Pulmonary artery endothelial cell (primary cell): ENCODE measurements around the gene CPEB3. TPM values are rescaled to one million over a fixed set of nuclear protein-coding genes. Genes with fewer than 3 reads are reported as not detected.
"Not testable (repeated sequence)": the region's sequence is repeated elsewhere in the genome, so short reads cannot be mapped to it uniquely, and the experiment has no call there.

Source experiments
- DNase-seq: peaks from one replicate; pipeline ENCODE4 v3.0.0-alpha.2; 2011; ENCODE audit warnings: low read depth, low spot score
- total RNA-seq: library from RNA; depleted of rRNA; stranded (reverse); fragments of >200 nt; gene quantifications from 2 replicates; pipeline ENCODE4 v1.2.3, GENCODE V29; 2014

Gene CPEB3
- 0.92 and 1.5 TPM in 2 replicates for total RNA-seq

DNA sequence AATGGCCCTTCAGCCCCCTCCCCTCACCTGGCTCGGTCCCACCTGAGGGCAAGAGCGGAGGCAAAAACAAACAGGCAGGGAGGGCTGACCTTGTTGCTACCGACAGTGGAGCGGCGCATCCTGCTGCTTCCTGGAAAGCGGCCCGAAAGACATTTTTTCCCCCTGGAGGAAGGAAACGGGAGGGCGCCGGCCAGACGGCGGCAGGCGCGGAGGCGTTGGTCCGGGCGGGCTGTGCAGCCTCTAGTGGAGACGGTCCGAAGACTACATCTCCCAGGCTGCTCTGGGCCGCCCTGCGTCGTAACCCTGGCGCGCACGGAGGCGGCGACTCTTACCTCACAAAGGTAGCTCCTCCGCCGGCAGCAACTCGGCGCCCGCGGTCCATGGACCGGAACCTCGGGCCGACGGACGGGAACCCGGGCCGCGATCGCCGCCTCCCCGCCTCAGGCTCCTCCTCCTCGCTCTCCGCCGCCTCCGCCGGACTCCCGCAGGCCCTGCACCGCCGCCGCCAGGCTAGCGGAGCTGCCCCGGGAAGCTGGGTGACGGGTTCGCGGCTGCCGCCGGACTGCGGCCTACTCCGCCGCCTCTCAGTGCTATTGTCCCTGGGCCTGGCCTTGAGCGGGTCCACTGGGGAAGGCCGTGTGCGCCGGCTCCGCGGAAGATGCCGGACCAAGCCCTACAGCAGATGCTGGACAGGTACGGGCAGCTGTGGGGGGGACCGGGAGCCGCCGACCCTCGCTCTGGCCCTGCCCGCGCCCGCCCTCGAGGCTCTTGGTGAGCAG, at the start of gene CPEB3, which contains the start of gene MARCHF5:
CPEB3 (minus strand) TSS at position 242 of the 779 bp plus-strand sequence. CDS start 50,728 bp downstream, outside the sequence.
MARCHF5 (plus strand) TSS at position 331 of the 779 bp plus-strand sequence; CDS start at position 659, 328 bp downstream.
- DNase-seq, result peak; percentile 94

DNA sequence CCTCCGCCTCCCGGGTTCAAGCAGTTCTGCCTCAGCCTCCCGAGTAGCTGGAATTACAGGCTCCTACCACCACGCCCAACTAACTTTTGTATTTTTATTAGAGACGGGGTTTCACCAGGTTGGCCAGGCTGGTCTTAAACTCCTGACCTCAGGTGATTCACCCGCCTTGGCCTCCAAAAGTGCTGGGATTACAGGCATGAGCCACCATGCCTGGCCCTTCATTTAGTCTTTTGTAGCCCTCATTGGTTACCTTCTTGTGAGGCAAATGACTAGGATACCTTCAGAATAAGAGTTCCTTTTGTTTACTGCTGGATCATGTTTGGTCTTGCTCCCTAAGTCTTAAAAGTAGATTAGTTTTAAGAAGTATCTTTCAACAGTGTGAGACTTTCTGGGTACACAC, 39.0 kb upstream of the CPEB3 start:
- not testable (repeated sequence) for DNase-seq

DNA sequence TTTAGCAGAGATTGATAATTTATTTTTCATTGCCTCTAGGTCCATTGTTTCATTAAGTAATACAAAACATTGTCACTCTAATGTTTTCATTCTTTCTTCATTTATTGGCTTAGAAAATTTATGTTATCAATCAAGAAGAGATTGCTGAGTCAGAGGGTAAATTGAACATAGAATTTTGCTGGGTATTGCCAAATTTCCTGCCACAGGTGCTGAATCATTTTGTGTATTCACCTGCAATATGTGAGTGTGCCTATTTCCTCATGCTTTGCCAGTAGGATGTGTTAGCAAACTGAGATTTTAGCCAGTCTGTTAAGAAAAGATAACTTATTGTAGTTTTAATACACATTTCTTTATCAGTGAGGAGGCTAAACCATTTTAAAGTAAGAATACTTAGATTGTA, 38.1 kb upstream of the CPEB3 start:
- DNase-seq, result no peak

DNA sequence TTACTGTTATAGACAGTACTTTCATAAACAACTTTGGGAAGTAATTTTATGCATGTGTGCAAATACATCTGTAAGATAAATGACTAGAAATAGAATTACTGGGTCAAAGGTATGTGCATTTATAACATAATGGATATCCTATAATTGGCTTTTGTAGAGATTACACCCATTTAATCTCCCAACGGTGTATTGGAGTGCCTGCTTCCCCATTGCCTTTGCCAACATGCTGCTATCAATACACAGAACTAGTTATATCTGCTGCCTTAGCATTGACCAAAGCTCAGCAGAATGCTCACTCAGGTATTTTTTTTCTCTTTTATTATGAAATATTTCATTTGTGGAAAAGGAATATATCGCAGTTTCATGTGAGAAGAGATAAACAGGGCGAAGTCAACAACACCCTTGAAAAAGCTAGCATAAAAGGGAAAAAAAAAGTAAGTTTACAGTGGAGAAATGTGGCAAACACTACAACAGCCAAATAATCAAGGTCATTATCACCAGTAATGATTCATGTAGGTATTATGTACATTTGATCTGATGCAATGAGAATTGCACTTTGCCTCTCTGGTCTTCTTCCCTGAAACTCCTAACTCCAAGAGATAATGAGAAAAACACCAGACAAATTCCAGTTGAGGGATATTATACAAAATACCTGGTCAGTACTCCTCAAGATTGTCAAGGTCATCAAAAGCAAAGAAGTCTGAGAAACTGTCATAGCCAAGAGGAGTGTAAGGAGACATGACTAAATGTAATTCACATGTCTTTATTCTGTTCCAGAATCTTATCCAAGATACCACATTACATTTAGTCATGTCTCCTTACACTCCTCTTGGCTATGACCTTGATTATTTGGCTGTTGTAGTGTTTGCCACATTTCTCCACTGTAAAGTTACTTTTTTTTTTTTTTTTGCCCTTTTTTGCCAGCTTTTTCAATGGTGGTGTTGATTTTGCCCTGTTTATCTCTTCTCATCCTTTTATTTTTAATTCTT, 36.9 kb upstream of the CPEB3 start:
- DNase-seq, result no peak

DNA sequence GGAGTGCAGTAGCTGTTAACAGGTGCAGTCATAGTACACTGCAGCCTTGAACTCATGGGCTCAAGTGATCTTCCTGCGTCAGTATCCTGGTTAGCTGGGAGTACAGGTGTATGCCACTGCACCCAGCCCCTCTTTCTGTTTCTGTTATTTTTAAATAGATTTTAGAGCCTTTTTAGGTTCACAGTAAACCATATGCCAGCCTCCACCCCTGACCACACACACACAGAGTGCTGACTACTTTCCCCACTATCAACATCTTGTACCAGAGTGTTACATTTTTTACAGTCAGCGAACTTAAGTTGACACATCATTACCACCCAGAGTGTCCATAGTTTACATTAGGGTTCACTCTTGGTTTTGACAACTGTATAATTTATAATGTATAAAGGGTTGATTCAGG, 32.2 kb upstream of the CPEB3 start:
- DNase-seq, result no peak

DNA sequence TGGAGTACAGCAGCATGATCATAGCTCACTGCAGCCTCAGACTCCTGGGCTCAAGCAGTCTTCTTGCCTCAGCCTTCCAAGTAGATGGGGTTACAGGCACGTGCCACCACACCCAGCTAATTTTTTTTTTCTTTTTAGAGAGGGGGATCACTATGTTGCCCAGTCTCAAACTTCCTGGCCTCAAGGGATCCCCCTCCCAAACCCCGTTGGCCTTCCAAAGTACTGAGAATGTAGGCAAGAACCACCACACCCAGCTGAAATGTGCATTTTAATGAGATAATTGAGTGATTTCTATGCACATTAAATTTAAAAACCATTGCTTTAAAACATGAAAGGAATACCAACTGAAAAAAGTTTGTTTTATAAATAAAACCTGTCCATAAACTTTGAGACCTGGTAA, 25.7 kb upstream of the CPEB3 start:
- DNase-seq, result no peak

DNA sequence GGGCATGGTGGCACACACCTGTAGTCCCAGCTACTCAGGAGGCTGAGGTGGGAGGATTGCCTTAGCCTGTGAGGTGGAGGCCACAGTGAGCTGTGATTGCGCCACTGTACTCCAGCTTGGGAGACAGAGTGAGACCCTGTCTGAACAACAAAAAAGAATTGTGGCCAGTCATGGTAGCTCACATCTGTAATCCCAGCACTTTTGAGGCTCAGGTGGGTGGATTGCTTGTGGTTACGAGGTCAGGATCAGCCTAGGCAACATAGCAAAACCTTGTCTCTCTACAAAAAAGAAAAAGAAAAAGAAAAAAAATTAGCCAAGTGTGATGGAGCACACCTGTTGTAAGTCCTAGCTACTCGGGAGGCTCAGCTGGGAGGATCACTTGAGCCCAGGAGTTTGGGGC, 22.9 kb upstream of the CPEB3 start:
- no peak for DNase-seq

DNA sequence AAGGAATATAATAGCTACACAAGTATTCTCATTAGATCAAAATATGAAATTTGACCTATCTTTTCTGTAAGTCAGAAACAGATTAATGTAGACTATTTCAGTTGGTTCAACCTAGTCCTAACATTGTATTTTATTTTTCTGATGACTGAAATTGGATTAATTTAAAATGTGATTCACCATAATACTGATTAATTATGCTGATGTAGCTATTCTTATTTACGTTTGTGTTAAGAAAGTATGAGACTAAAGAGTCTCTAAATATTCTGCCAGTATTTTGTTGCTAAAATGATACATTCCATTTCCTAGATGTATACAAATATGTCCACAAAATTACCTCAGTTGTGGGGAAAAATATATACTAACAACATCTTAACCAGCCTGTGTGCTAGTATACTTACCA, 18.4 kb upstream of the CPEB3 start:
- DNase-seq, result no peak

DNA sequence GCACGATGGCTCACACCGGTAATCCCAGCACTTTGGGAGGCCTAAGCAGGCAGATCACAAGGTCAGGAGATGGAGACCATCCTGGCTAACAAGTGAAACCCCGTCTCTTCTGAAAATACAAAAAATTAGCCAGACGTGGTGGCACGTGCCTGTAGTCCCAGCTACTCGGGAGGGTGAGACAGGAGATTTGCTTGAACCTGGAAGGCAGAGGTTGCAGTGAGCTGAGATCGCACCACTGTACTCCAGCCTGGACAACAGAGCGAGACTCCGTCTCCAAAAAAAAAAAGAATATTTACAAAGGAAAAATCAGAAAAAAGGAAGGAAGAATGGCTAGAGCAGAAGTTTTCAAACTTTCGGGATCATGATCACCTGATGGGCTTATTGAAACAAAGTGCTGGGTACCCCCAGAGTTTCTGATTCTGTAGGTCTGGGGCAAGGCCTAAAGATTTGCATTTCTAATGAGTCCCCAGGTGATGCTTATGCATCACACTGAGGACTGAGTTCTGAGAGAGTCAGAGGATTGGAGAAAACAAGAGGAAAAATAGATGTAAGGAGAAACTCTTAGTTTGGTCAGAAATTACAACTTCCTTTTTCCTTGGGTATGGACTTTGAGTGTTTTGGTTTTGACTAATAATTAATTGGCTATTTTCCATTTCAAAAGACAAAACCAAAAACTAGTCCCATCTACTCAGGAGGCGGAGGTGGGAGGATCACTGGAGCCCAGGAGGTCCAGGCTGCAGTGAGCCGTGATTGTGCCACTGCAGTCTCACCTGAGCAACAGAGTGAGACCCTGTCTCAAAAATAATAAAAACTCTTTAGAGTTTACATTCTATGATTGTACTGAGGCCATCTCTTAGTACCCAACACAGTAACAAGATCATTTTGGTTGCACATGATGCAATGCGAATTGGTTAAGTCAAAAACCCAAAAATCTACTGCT, 14.5 kb upstream of the CPEB3 start:
- no peak for DNase-seq

DNA sequence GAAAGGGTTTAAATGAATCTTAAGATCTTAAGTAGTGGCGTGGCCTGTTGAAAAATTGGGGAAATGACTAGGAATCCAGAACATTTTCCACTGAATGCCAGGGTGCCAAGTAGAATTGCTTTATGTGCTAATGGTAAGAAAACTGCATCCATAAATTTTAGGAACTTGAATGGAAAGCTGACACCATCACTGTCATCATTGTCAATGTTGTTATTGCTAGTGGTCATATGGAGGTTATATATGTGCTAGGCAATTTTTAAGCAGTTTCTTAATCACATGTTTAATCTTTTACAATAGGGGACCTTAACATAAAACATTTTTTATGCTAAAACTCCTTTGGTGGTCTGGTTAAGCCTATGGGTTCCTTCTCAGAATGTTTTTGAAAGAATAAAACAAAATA, 13.2 kb upstream of the CPEB3 start:
- no peak for DNase-seq

DNA sequence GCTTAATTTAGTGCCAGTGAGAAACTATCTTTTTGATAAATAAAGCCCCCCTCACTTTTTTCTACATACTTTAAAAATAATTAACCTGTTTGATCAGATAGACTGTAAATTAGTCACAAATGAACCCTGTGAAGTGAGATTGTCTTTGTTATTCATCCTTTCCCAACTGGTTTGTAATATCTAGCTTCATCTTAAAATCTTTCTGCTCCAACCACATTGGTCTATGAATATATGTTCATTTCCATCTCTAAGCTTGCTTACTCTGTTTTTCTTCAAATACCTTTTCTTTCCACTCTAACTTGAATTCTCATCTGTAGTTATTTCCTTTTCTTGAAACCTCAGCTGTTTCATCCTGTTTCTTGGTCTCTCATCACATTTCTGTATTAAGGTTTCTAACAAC, 12.2 kb upstream of the CPEB3 start:
- no peak for DNase-seq

DNA sequence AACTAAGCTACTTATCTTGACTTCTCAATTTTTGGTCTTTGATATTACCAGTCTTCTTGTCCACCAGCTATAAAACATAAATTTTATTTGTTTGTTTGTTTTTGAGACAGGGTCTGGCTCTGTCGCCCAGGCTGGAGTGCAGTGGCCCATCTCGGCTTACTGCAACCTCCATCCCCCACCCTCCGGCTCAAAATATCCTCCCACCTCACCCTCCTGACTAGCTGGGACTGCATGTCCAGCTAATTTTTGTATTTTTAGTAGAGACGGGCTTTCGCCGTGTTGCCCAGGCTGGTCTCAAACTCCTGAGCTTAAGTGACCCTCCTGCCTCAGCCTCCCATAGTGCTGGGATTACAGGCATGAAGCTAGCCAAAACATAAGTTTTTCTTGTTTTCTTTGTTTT, 7.6 kb upstream of the CPEB3 start:
- no peak for DNase-seq

DNA sequence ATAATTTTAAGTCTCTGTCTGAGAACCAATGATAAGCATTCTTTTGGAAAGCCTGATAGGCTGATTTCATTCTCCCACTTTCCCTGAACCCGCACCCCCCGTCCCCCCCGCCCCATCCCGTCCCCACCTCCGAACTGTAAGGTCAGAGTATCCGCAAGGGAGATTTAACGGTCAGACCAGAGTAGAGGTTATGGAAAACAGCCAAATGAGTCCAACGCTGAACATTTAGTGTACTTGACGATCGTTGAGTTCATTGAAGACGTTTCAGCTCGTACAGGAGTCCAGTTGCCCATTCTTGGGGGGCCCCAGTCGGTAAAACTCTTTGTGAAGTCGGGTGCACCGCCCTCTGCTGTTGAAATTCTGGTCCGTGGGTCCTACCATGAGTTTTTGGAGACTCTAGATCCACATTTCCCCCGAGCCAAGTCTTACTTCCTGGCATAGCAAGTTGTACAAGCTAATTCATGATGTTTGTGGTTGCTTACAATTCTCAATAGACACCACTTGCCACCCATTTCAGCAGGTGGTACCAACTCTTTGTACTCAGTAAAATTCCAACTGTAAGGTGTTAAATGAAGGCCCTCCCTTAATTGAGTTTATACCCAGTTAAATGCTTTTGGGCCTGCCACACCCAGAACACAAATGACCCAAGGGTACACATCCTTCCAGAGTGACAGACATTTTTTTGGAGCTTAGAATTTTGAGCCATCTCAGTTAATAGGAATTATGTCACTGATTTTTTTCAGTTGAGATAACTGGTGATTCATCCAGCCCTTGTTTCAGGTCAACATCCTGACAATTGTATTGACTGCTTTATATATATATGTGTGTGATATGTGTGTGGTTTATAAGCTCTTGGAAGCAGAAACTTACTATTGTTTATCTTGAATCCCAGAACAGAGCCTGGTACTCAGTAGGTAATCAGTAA, 1.3 kb upstream of the CPEB3 start:
- DNase-seq, result peak; percentile 17

DNA sequence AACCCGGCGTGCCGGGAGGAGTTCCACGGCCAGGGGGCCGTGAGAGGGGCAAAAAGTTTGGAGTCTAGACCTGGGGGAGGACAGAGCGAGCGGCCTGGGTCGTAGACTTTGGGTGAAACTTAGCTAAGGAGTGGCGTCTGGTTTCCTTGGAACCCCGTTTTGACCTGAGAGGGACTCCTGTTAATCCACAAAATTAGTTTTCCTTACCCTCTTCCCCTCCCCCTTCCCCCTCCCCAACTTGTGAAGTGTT, 663 bp upstream of the CPEB3 start:
- DNase-seq, result no peak

DNA sequence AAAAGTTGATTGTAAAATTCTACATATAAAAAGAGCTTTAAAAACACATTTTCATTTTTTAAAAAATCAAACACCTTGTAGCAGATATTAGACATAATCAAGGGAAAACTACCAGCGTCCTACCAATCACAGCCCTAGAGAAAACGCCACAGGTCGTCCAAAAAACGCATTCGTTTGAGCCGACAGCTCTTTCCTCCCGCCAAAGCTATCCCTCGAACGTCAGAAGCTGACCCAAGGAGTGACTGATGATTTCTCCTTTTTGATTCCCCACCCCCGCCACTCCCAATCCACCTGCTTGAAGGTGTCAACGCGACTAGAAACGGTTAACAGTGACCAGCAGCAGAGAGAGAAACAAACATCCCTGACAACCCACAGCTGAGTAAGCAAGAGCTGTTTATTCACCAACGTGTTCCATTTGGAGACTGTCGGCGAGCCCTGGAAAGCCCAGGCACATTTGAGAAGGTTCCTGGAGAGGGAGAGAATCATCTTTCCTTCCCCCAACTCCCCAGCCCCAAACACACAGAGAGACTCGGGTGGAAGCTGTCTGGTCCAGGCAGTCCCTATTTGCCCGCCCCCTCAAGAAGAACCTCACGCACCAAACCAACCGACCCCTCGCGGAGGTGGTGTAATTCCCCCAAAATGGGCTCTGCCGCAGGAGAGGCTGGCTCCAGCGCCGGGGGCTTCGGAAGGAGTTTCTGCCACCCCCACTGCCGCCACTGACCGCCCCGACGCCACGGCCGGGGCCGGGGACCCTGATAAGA, 622 bp downstream of the CPEB3 start:
- DNase-seq, result no peak

DNA sequence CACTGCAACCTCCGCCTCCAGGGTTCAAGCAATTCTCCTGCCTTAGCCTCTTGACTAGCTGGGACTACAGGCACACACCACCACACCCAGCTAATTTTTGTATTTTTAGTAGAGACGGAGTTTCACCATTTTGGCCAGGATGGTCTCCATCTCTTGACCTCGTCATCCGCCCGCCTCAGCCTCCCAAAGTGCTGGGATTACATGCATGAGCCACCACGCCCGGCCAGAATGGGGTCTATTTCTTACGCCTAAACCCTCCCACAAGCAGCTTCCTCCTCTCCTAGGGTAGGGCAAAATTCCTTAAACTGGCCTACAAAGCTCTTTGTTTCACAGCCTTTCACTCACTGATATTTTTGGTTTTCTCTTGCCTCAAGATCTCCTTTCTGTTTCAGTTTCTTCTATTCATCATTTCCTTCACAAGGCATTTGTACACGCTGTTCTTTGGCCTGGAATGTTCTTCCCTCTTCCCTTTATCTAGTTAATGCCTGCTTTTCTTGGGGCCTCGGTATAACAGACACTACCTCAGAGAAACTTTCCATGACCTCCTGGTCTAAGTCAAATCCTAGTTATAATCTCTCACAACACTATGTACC, 6.7 kb downstream of the CPEB3 start:
- DNase-seq, result no peak

DNA sequence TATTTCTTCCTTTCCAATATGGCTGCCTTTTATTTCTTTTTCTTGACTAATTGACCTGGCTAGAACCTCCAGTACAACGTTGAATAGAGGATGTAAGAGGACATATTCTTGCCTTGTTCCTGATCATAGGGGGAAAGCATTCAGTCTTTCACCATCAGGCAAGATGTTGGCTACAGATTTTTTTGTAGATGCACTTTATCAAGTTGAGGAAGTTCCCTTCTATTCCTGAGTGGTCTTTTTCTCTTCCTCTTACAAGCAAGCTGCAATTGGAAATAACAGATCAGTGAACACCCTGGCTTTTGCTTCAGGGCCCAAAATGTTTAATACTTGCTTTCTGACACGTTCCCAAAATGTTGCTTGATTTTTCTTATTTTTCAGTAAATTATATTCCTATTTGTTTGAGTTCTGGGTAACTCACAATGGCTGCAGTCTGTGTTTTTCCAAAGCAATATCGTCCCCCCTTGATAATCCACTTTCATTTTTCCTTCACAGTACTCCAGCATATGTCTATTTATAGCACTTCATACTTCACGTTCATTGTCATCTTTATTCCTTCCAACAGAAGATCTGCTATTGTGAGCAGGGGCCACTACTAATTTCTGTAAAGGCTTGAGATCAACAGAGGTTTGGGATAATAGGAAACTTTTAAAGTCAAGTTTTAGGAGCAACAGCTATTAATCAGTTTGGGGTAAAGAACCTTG, 11.7 kb downstream of the CPEB3 start:
- DNase-seq, result no peak

DNA sequence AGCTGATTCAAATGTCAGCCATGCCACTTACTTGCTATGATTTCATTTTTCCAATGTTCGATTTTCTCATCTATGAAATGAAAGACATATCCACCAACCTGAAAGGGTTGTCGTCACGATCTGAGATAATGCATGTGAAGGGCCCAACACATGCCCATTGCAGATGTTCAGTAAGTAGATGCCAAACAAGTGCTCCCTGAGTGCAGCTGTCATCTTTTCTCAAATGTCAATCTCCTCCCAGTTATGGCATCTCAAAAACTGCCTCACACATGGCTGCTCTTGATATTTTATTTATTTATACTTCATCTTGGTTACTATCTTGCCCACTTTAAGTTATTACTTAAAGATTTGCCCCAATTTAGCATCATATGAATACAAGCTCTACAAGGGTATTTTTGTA, 16.8 kb downstream of the CPEB3 start:
- no peak for DNase-seq

DNA sequence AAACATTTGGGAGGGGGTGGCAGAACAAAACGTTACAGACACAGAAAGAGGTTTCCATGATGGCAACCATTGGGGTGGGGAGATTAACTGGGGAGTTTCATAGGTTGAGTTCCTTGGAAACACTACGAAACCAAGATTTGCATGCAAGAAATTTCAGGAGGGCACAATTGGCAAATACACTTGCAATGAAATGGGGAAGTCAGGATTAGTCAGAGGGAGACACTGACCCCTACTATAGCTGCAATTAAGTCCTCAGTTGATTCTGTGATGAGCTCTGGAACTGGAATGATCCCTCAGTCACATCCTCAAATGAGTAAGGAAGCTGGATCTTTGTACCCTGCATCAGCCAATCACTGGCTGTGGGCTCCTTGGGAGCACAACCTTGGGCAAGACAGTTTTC, 22.1 kb downstream of the CPEB3 start:
- no peak for DNase-seq
